GM10248 (cell line): ENCODE measurements around the gene DBI.

Experiments used
- CTCF ChIA-PET: fragments of 300-600 bp; sonication (Branson Sonifier 250); formaldehyde crosslinking; extraction: SDS; loops from one replicate; lab custom pipeline; 2021; ENCODE audit warnings: antibody characterized with exemption; lab: Yijun Ruan, JAX
- POLR2A ChIA-PET: fragments of 350-650 bp; sonication (Branson Sonifier 250); formaldehyde crosslinking; extraction: SDS; loops from one replicate; lab custom pipeline; 2020; ENCODE audit warnings: antibody characterized with exemption; lab: Yijun Ruan, JAX
- DNase-seq: peaks from one replicate; pipeline ENCODE4 v3.0.0; 2012; ENCODE audit errors: extremely low spot score
- CTCF ChIP-seq: IDR thresholded peaks from 2 replicates; pipeline ENCODE4 v1.5.1; 2012; ENCODE audit warnings: mild to moderate bottlenecking, low read depth; ENCODE audit errors: extremely low read depth, missing control alignments, control extremely low read depth

Gene DBI

GRCh38 chr2:119377294-119377992 lies 10.7 kb downstream of the DBI start:
- CTCF ChIA-PET: interaction anchor here (0.8 to 1.5 kb wide), 3 partner anchors 9 to 25 kb away, joined by 3 to 7 read pairs (median 5); partner anchors contain the start of genes C2orf76 and DBI
- DNase-seq: no peak
- POLR2A ChIA-PET: interaction anchor here (2.0 kb wide), 1 partner anchor 10 kb away, joined by 6 read pairs; the partner anchor contains the start of genes C2orf76 and DBI
- TF ChIP-seq CTCF: no peak

GRCh38 chr2:119377993-119378345 lies 11.2 kb downstream of the DBI start:
- ChIA-PET CTCF (interaction anchor here (0.8 to 1.5 kb wide), 3 partner anchors 9 to 25 kb away, joined by 3 to 7 read pairs (median 5); partner anchors contain the start of genes C2orf76 and DBI), POLR2A (interaction anchor here (2.0 kb wide), 1 partner anchor 11 kb away, joined by 6 read pairs; the partner anchor contains the start of genes C2orf76 and DBI)
- DNase-seq: no peak
- no peak for TF ChIP-seq CTCF

GRCh38 chr2:119378566-119378965 lies 11.8 kb downstream of the DBI start:
- POLR2A ChIA-PET: interaction anchor here (2.0 kb wide), 1 partner anchor 12 kb away, joined by 6 read pairs; the partner anchor contains the start of genes C2orf76 and DBI
- no peak for TF ChIP-seq CTCF
- CTCF ChIA-PET: interaction anchor here (0.8 to 1.5 kb wide), 2 partner anchors 11 to 26 kb away, joined by 3 to 7 read pairs; partner anchors contain the start of genes C2orf76 and DBI
- DNase-seq: no peak

- ChIA-PET POLR2A (no interaction called here), CTCF (interaction anchor here (0.7 to 1.2 kb wide), 3 partner anchors 11 to 92 kb away, joined by 3 read pairs; no protein-coding TSS in a partner anchor)
- TF ChIP-seq CTCF: no peak
- no peak for DNase-seq
Measured at GRCh38 chr2:119383410-119384140, 16.8 kb downstream of the DBI start.

GRCh38 chr2:119384971-119385370 lies 18.2 kb downstream of the DBI start:
- DNase-seq: no peak
- TF ChIP-seq CTCF: no peak
- POLR2A ChIA-PET: no interaction called here
- CTCF ChIA-PET: interaction anchor here (0.9 to 1.4 kb wide), 4 partner anchors 18 to 93 kb away, joined by 3 to 4 read pairs (median 3); partner anchors contain the start of gene DBI

- no peak for TF ChIP-seq CTCF
- ChIA-PET CTCF (interaction anchor here (1.0 to 2.3 kb wide), 3 partner anchors 8 to 75 kb away, joined by 3 to 5 read pairs (median 3); partner anchors contain the start of gene DBI), POLR2A (no interaction called here)
- DNase-seq: no peak
Measured at GRCh38 chr2:119385466-119385865, 18.7 kb downstream of the DBI start.
